Measurements from ENCODE around the gene USP15.

DNA sequence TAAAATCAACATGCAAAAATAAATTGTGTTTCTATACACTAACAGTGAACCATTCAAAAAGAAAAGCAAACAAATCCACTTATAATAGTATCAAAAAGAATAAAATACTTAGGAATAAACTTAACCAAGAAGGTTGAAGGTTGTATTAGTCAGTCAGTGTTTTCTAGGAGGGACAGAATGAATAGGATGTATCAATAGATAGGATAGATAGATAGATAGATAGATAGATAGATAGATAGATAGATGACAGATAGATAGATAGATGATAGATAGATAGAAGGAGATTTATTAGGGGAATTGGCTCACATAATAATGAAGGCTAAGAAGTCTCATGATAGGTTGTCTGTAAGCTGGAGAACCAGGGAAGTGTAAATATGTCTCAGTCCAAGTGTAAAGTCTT lies 169.3 kb downstream of the USP15 start:
- TF ChIP-seq REPIN1 (tag by site-specific recombination; IDR thresholded peaks at IDR 0.05; ENCODE audit: low read depth): no peak
- no peak for TF ChIP-seq ZNF707 (tag by site-specific recombination; IDR thresholded peaks at IDR 0.05)
- TF ChIP-seq OSR2 (tag by site-specific recombination; IDR thresholded peaks at IDR 0.05): no peak
- TF ChIP-seq MZF1 (tag by site-specific recombination; IDR thresholded peaks at IDR 0.05; ENCODE audit: borderline replicate concordance): no peak
